Hippocampal formation (tissue), 2 donors: ENCODE measurements around the gene CPM.

Source experiments
- DNase-seq, 2 donors: peaks; one replicate each; lab custom pipeline; 2025; lab: John Stamatoyannopoulos, UW

The CPM gene

DNA sequence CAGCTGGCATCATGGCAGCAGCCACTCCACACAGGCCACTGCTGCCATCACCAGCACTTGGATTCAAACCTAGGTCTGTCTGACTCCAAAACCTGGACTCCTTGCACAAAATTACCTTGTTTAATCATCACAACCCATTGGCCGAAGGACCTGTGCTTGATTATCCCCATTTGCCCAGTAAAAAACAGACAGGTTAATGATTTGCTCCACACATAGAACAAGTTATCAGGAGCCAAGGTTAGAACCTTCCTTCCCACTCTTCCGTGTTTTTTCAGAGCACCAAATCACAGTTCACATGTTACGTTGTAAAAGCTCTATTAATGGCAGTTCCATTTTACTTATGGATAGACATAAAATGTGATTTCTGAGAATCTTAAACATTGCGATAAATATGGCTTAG lies 23.5 kb upstream of the CPM start:
- DNase-seq = no peak

- DNase-seq = no peak
Measured at GRCh38 chr12:68954811-68955210, 21.8 kb upstream of the CPM start.

- no peak for DNase-seq
Measured at GRCh38 chr12:68953536-68953935, 20.6 kb upstream of the CPM start.

- no peak for DNase-seq
Measured at GRCh38 chr12:68951652-68952051, 18.7 kb upstream of the CPM start.

GRCh38 chr12:68950511-68950910 lies 17.5 kb upstream of the CPM start:
- DNase-seq = no peak

DNA sequence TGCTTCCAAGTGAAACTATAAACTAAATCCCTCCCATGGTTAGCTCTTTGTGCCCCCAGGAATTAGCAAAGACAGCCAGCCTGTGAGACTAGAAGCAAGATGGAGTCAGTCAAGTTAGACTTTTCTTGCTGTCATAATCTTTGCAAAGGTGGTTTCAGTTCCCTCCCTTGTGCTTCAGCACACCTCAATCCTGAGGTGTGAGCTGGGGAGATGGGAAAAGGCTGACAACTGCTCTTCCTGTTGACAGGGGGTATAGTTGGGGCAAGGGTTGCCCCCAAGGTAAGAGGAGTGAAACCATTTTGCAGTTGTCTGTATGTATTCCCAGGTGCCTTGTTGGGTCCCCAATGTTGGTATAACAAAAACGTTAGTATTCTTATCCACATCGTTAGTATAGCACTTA lies 12.3 kb upstream of the CPM start:
- DNase-seq = no peak

GRCh38 chr12:68944296-68945076 lies 11.5 kb upstream of the CPM start:
- DNase-seq = no peak

- DNase-seq = no peak
Measured at GRCh38 chr12:68943848-68944247, 10.9 kb upstream of the CPM start.

DNA sequence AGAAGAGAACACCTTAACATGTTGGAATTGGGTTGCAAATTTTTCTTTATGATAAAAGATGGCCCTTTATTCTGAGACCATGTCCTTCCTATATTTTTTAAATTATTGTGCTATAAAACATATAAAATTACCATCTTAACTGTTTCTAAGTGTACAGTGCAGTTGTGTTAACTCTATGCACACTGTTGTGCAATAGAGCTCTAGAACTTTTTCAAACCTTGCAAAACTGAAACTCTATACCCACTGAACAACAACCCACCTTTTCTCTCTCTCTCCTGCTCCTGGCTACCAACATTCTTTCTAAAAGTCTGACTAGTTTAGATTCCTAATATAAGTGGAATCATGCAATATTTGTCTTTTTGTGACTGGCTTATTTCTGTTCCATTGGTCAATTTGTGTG lies 7.8 kb upstream of the CPM start:
- no peak for DNase-seq

GRCh38 chr12:68939505-68939904 lies 6.5 kb upstream of the CPM start:
- DNase-seq = no peak

GRCh38 chr12:68934392-68934791 lies 1.4 kb upstream of the CPM start:
- no peak for DNase-seq

- DNase-seq = peak; percentile 54 to 63
Measured at GRCh38 chr12:68932128-68932960, 627 bp downstream of the CPM start.

DNA sequence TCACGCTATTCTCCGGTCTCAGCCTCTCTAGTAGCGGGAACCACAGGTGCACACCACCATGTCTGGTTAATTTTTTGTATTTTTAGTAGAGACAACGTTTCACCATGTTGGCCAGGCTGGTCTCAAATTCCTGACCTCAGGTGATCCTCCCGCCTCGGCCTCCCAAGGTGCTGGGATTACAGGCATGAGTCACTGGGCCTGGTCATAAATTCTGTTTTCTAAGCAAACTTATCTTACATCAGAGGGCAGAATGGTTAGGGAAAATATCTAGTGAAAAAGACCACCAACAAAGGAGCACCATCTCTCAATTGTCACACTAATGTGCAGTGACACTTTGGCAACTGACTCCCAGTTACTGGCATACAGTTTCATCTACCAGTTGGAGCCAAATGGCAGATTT lies 2.8 kb downstream of the CPM start:
- DNase-seq = no peak

DNA sequence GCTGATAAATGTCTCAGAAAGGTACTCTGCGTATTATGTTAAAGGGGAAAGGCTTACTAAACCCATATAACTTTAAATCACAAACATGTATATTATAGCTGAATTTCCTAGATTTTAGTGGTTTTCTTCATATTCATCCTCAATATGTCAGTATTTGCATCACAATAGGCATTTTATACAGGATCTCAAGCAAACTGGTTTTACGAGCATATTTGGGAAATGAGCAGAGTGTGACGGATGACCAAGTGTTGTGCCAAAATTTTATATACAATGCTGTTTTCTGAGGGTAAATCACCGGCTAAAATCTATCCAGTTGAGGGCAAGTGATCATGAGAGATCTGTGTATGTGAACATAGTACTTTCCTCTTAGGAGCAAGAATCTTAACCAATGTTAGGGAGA lies 8.4 kb downstream of the CPM start:
- no peak for DNase-seq

DNA sequence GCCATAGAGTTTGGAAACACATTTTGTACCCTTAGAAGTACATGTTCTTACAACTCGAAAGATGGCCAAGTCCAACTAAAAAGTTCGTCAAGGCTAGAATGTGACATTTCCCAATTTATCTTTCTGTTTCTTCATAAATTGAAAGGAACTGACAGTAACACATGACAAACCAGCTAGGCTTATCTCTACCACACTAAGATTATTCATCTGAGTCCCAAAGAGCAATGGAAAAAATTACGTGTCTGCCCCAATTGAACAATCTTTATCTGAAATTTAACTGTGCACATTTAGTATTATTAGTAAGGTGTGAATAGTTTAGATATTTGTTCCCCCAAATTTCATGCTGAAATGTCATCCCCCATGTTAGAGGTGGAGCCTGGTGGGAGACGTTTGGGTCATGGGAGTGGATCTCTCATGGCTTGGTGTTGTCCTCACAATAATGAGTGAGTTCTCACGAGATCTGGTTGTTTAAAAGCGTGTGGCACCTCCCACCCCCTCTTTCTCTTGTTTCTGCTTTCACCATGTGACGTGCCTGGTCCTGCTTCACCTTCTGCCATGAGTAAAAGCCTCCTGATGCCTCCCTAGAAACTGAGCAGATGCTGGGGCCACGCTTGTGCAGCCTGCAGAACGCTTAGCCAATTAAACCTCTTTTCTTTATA lies 13.3 kb downstream of the CPM start:
- DNase-seq = no peak

DNA sequence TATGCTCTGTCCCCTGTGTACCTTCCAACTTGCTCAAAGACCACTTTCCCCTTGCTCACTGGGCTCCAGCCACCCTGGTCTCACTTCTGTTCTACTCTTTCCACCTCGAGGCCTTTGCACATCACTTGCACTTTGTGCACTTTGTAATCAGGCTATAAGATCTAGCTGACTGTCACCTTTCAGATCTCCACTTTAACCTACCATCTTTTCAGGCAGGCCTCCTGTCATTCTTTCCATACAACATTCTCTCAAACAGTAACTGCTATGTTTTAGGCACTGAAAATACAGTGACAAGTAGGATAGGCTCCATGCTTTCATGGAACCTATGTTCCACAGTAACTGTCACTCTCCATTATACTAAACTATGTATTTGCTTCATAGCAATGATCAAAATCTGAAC lies 14.0 kb downstream of the CPM start:
- DNase-seq = no peak

GRCh38 chr12:68915055-68915454 lies 17.9 kb downstream of the CPM start:
- no peak for DNase-seq

DNA sequence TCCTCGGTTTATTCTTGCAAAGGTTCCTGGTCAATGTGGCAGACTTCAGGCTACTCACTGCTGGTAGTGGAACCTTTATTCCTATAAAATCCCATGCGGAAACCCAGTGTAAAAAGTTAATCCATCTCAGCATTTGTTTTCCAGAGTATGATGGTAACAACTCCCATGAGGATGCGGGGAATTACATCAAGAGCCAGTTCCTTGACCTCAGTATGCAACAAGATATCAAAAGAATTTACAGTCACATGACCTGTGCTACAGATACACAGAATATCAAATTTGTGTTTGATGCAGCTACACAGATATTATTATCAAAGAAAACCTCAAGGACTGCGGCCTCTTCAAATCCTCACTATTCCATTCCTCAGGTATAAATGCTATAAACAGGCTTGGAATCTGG lies 19.3 kb downstream of the CPM start:
- DNase-seq = no peak

GRCh38 chr12:68912916-68913315 lies 20.1 kb downstream of the CPM start:
- DNase-seq = no peak

GRCh38 chr12:68911197-68911718 lies 21.7 kb downstream of the CPM start:
- no peak for DNase-seq

GRCh38 chr12:68910128-68910527 lies 22.8 kb downstream of the CPM start:
- DNase-seq = no peak

DNA sequence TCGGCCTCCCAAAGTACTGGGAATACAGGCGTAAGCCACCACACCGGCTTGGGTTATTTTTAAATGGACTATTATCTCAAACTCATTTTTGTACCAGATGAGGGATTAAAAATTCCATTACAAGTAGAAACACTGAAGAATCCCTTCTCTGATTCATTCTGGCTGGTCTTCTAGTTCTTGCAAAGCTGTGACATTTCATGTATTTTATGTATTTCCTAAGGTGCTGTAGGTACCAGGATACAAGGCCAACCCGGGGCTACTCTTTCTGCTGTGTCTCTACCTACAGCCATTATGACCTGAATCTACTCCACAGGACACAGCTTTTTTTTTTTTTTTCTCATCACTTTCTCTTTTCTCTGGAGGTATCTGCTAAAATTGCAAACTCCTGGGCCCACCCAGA lies 24.9 kb downstream of the CPM start:
- DNase-seq = no peak

GRCh38 chr12:68905733-68906132 lies 27.2 kb downstream of the CPM start:
- no peak for DNase-seq
